GM12865 (cell line): ENCODE results near the gene IGFLR1.
"Not testable (repeated sequence)": the region's sequence is repeated elsewhere in the genome, so short reads cannot be mapped to it uniquely, and the experiment has no call there.

Experiments used
- DNase-seq: peaks from one replicate; pipeline ENCODE4 v3.0.0; 2010; ENCODE audit warnings: low read depth
- H3K4me3 ChIP-seq: 2 replicates; pipeline ENCODE4 v1.5.1; 2011; ENCODE audit warnings: mild to moderate bottlenecking, low read depth, low read length, control low read depth
- CTCF ChIP-seq: IDR thresholded peaks from 2 replicates; pipeline ENCODE4 v1.5.1; 2011; ENCODE audit warnings: low read length, control low read depth, low read depth, inconsistent platforms; ENCODE audit not compliant: insufficient read depth; ENCODE audit errors: missing control alignments

Gene IGFLR1

GRCh38 chr19:35727956-35728706 lies 14.1 kb downstream of the IGFLR1 start:
- no peak overlapping the region for H3K4me3 ChIP-seq

GRCh38 chr19:35727053-35727955 lies 14.9 kb downstream of the IGFLR1 start:
- H3K4me3 ChIP-seq: no peak overlapping the region
- DNase-seq: no peak
- no peak for TF ChIP-seq CTCF

More at GRCh38 chr19:35727956-35728706, 14.1 kb downstream of the IGFLR1 start:
- no peak for DNase-seq
- no peak for TF ChIP-seq CTCF

- no peak for TF ChIP-seq CTCF
- no peak overlapping the region for H3K4me3 ChIP-seq
- DNase-seq: no peak
Measured at GRCh38 chr19:35725216-35725861, 16.9 kb downstream of the IGFLR1 start.

GRCh38 chr19:35724560-35724959 lies 17.7 kb downstream of the IGFLR1 start:
- DNase-seq: no peak
- TF ChIP-seq CTCF: no peak
- no peak overlapping the region for H3K4me3 ChIP-seq

- H3K4me3 ChIP-seq, DNase-seq: not testable (repeated sequence)
Measured at GRCh38 chr19:35724132-35724531, 18.1 kb downstream of the IGFLR1 start.

GRCh38 chr19:35723671-35724070 lies 18.6 kb downstream of the IGFLR1 start:
- TF ChIP-seq CTCF: no peak
- DNase-seq: no peak

GRCh38 chr19:35722897-35723296 lies 19.4 kb downstream of the IGFLR1 start:
- no peak for TF ChIP-seq CTCF
- DNase-seq: no peak
- H3K4me3 ChIP-seq: no peak overlapping the region

More at GRCh38 chr19:35723671-35724070, 18.6 kb downstream of the IGFLR1 start:
- no peak overlapping the region for H3K4me3 ChIP-seq
